Measurements from ENCODE around the gene CDKAL1.

DNA sequence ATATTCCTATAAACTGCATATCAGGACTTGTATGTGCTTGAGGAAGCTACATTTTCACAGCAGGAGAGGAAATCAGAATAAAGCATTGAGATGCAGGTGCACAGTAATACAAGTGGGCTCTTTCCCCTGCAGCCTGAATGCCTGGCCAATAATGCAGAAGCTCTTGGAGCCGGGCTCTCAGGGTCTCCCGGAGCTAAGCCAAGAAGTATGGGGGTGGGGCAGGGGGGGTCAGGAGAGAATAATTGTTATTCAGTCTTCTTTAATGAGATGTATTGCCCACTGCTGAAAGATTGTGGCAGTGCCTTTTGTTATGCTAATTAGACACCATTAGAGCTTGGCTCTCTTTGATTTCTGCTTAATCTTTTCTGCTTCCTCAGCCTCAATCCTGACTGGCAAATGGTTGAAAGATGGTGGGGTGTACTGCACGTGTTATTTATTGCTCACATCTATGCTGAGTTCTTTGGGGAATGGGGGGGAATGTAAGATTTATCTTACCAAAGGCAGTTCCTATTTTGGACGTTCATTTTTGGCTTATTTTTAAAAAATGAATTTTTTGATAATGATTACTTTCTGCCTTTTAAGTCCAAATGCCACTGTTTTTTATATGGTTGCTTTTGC lies 651.7 kb downstream of the CDKAL1 start:
- TF ChIP-seq POLR2A (IDR thresholded peaks at IDR 0.05; ENCODE audit: low read depth) (no peak), POLR2AphosphoS5 (IDR thresholded peaks at IDR 0.05) (no peak)
- TF ChIP-seq, protein P1, sequence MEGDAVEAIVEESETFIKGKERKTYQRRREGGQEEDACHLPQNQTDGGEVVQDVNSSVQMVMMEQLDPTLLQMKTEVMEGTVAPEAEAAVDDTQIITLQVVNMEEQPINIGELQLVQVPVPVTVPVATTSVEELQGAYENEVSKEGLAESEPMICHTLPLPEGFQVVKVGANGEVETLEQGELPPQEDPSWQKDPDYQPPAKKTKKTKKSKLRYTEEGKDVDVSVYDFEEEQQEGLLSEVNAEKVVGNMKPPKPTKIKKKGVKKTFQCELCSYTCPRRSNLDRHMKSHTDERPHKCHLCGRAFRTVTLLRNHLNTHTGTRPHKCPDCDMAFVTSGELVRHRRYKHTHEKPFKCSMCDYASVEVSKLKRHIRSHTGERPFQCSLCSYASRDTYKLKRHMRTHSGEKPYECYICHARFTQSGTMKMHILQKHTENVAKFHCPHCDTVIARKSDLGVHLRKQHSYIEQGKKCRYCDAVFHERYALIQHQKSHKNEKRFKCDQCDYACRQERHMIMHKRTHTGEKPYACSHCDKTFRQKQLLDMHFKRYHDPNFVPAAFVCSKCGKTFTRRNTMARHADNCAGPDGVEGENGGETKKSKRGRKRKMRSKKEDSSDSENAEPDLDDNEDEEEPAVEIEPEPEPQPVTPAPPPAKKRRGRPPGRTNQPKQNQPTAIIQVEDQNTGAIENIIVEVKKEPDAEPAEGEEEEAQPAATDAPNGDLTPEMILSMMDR (IDR thresholded peaks at IDR 0.05) = no peak

Data from esophagus muscularis mucosa (tissue), 3 donors.